Keratinocyte (primary cell): Measurements from ENCODE around the gene SNRPA1. TPM values are rescaled to one million over a fixed set of nuclear protein-coding genes. Genes with fewer than 3 reads are reported as not detected.

Experiments
- DNase-seq: peaks from one replicate; pipeline ENCODE4 v3.0.0-alpha.2; 2011; ENCODE audit warnings: low read depth, missing footprints, low spot score
- FAIRE-seq: peaks from 2 replicates; lab custom pipeline; 2011; peaks lifted over from hg19 to GRCh38; lab: Jason Lieb, UNC
- H2AFZ ChIP-seq: 2 replicates; pipeline ENCODE4 v1.6.0; 2012; ENCODE audit warnings: low read length, control low read depth, inconsistent platforms; ENCODE audit not compliant: control insufficient read depth
- H3K27ac ChIP-seq: 2 replicates; pipeline ENCODE4 v1.5.1; 2011; ENCODE audit warnings: low read length; ENCODE audit not compliant: control insufficient read depth, insufficient read depth
- H3K27me3 ChIP-seq: 3 replicates; pipeline ENCODE4 v1.6.0; 2011; ENCODE audit warnings: low read length; ENCODE audit not compliant: control insufficient read depth, insufficient read depth; ENCODE audit errors: extremely low read depth
- H3K36me3 ChIP-seq, 2 experiments: 2 replicates in 1 of 2; 3 replicates in 1 of 2; pipeline ENCODE4 v1.5.1; 2011; ENCODE audit warnings: low read length in 2 of 2, mild to moderate bottlenecking in 1 of 2; ENCODE audit not compliant: control insufficient read depth in 2 of 2, insufficient read depth in 2 of 2; ENCODE audit errors: extremely low read depth in 1 of 2
- H3K4me1 ChIP-seq: 3 replicates; pipeline ENCODE4 v1.5.1; 2011; ENCODE audit warnings: low read length; ENCODE audit not compliant: control insufficient read depth, insufficient read depth; ENCODE audit errors: extremely low read depth
- H3K4me2 ChIP-seq: 3 replicates; pipeline ENCODE4 v1.6.0; 2011; ENCODE audit warnings: low read depth, low read length; ENCODE audit not compliant: control insufficient read depth, insufficient read depth; ENCODE audit errors: extremely low read depth
- H3K4me3 ChIP-seq, 3 experiments: fragments of 200-600 bp in 1 of 3; sonication (generic) in 1 of 3; 2 replicates in 2 of 3; 3 replicates in 1 of 3; pipeline ENCODE4 v1.5.1; 2011 to 2016; ENCODE audit warnings: low read length in 3 of 3, mild to moderate bottlenecking in 3 of 3, control low read depth in 2 of 3, inconsistent platforms in 1 of 3, low read depth in 1 of 3, mixed read lengths in 1 of 3, mixed run types in 1 of 3, moderate library complexity in 1 of 3; ENCODE audit not compliant: control insufficient read depth in 2 of 3, insufficient read depth in 2 of 3; ENCODE audit errors: extremely low read depth in 1 of 3
- H3K79me2 ChIP-seq: 2 replicates; pipeline ENCODE4 v1.6.0; 2012; ENCODE audit warnings: low read length; ENCODE audit not compliant: control insufficient read depth, insufficient read depth
- H3K9ac ChIP-seq: 3 replicates; pipeline ENCODE4 v1.6.0; 2011; ENCODE audit warnings: low read length; ENCODE audit not compliant: control insufficient read depth, insufficient read depth; ENCODE audit errors: extremely low read depth
- H3K9me1 ChIP-seq: 3 replicates; pipeline ENCODE4 v1.6.0; 2011; ENCODE audit warnings: low read length; ENCODE audit not compliant: control insufficient read depth, insufficient read depth; ENCODE audit errors: extremely low read depth
- H3K9me3 ChIP-seq: 2 replicates; pipeline ENCODE4 v1.5.1; 2012; ENCODE audit warnings: low read depth, low read length; ENCODE audit not compliant: control insufficient read depth
- H4K20me1 ChIP-seq: 3 replicates; pipeline ENCODE4 v1.6.0; 2011; ENCODE audit warnings: low read length; ENCODE audit not compliant: control insufficient read depth, insufficient read depth; ENCODE audit errors: extremely low read depth
- EZH2 ChIP-seq: IDR thresholded peaks from one replicate; pipeline ENCODE4 v1.6.1; 2012; ENCODE audit warnings: inconsistent platforms, mild to moderate bottlenecking, low read length, moderate library complexity
- dilution Hi-C: fragments of 300-500 bp; cut with MboI; formaldehyde crosslinking; loops from one replicate; pipeline ENCODE4 v1.7.0; 2020; ENCODE audit warnings: low sequenced_read_pairs; ENCODE audit not compliant: extremely low pct_ligation_motif_present
- polyA plus RNA-seq, 5 experiments: library from polyadenylated mRNA; depleted of rRNA in 3 of 5; stranded (reverse) in 3 of 5; stranded (forward) in 1 of 5; unstranded in 1 of 5; fragments of >200 nt; gene quantifications; 1 replicate in 1 of 5; 2 replicates in 3 of 5; 3 replicates in 1 of 5; pipeline versions ENCODE4 v1.2.1 to v1.2.3, GENCODE V29; 2011 to 2012; ENCODE audit warnings: missing spikeins in 2 of 5, low read depth in 1 of 5, low replicate concordance in 1 of 5
- TF ChIP-seq, protein P1 (sequence below), 3 experiments: IDR thresholded peaks in 1 of 3; conservative IDR thresholded peaks in 1 of 3; optimal IDR thresholded peaks in 1 of 3; 2 replicates in 2 of 3; 3 replicates in 1 of 3; pipeline versions ENCODE3 to v1.5.1; 2011; ENCODE audit warnings: low read length in 3 of 3, mild to moderate bottlenecking in 3 of 3, moderate library complexity in 2 of 3, control low read depth in 1 of 3, inconsistent platforms in 1 of 3; ENCODE audit not compliant: insufficient read depth in 2 of 3; ENCODE audit errors: extremely low read depth in 1 of 3

The SNRPA1 gene
- polyA plus RNA-seq, 1 donor (not counting 4 experiments of a cell fraction or from before 2014, with no cell fraction given) = 106 TPM

DNA sequence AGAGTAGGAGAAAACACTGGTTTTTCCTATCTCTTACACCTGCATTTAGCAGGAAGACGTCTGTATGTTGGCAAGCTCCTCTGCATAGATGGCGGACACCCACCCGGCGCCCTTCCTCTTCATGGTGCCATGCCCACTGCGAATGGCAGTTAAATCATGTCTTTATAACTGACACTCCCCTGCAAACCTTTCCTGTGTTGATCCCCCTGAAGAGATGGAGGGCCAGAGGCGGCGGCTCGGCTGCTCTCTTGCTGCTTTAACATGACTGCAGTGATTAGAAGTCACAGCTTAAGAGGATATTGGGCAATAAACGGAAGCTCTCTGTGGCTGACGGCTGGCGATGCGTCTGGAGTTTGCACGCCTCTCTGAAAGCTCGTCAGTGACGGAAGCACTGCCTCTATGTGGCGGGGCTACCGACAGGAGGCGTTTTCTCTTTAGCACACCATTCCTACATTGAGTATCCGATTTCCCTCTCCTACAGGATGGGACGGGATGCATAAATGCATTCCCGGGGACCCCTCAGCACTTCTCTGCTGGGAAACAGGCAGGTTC lies 25.5 kb upstream of the SNRPA1 start:
- dilution Hi-C loops = no loop called here
- no peaks in the 10 kb centered on the region for H4K20me1 ChIP-seq
- no peaks in the 10 kb centered on the region for H3K9me1 ChIP-seq
- H3K4me2 ChIP-seq = no peak overlapping the region
- H3K4me3 ChIP-seq = no peak overlapping the region
- H3K9ac ChIP-seq = no peak overlapping the region
- no peaks in the 10 kb centered on the region for H3K79me2 ChIP-seq
- no peaks in the 10 kb centered on the region for H3K27me3 ChIP-seq
- DNase-seq = no peak
- no peak for FAIRE-seq
- no peak overlapping the region for H2AFZ ChIP-seq
- H3K36me3 ChIP-seq = no peaks in the 10 kb centered on the region
- peaks cover 20% of the 10 kb centered on the region for H3K4me1 ChIP-seq
- no peak for TF ChIP-seq EZH2
- TF ChIP-seq, protein P1, sequence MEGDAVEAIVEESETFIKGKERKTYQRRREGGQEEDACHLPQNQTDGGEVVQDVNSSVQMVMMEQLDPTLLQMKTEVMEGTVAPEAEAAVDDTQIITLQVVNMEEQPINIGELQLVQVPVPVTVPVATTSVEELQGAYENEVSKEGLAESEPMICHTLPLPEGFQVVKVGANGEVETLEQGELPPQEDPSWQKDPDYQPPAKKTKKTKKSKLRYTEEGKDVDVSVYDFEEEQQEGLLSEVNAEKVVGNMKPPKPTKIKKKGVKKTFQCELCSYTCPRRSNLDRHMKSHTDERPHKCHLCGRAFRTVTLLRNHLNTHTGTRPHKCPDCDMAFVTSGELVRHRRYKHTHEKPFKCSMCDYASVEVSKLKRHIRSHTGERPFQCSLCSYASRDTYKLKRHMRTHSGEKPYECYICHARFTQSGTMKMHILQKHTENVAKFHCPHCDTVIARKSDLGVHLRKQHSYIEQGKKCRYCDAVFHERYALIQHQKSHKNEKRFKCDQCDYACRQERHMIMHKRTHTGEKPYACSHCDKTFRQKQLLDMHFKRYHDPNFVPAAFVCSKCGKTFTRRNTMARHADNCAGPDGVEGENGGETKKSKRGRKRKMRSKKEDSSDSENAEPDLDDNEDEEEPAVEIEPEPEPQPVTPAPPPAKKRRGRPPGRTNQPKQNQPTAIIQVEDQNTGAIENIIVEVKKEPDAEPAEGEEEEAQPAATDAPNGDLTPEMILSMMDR (optimal IDR thresholded peaks at IDR 0.05 in 1 of 3, IDR thresholded peaks at IDR 0.05 in 1 of 3, conservative IDR thresholded peaks at IDR 0.05 in 1 of 3; ENCODE audit: extremely low read depth in 1 of 3, insufficient read depth in 2 of 3, low read length in 3 of 3) = no peak
- H3K27ac ChIP-seq = no peak overlapping the region
- no peaks in the 10 kb centered on the region for H3K9me3 ChIP-seq

DNA sequence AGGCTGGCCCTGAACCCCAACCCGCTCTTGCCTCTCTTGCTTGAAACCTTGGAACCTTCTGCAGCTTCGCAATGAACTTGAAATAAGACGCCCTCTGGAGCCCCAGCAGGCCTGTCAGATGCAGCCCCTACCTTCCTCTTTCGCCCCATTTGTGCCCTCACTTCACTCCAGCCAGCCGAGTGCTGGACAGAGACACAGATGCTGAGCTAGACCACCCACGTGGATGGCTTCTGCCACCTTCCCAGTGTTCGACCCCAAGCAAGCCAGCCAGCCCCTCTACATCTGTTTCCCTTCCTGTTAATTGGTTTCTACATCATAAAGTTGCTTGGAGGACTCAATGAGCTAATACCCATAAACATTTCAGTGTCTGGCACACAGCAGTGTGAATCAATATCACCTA lies 23.8 kb upstream of the SNRPA1 start:
- Histone ChIP-seq H4K20me1 (no peaks in the 10 kb centered on the region), H3K27ac (no peak overlapping the region), H3K9me1 (no peaks in the 10 kb centered on the region), H3K79me2 (no peaks in the 10 kb centered on the region), H3K4me1 (peaks cover 21% of the 10 kb centered on the region), H3K36me3 (no peaks in the 10 kb centered on the region), H3K4me2 (no peak overlapping the region), H3K27me3 (no peaks in the 10 kb centered on the region), H3K4me3 (no peak overlapping the region), H3K9me3 (no peaks in the 10 kb centered on the region), H2AFZ (no peak overlapping the region), H3K9ac (no peak overlapping the region)
- dilution Hi-C loops = no loop called here
- no peak for DNase-seq
- FAIRE-seq = no peak
- no peak for TF ChIP-seq EZH2
- TF ChIP-seq, protein P1 (optimal IDR thresholded peaks at IDR 0.05 in 1 of 3, IDR thresholded peaks at IDR 0.05 in 1 of 3, conservative IDR thresholded peaks at IDR 0.05 in 1 of 3; ENCODE audit: extremely low read depth in 1 of 3, insufficient read depth in 2 of 3, low read length in 3 of 3) = no peak
